Measurements from ENCODE around the gene SERINC2.

SERINC2 gene

DNA sequence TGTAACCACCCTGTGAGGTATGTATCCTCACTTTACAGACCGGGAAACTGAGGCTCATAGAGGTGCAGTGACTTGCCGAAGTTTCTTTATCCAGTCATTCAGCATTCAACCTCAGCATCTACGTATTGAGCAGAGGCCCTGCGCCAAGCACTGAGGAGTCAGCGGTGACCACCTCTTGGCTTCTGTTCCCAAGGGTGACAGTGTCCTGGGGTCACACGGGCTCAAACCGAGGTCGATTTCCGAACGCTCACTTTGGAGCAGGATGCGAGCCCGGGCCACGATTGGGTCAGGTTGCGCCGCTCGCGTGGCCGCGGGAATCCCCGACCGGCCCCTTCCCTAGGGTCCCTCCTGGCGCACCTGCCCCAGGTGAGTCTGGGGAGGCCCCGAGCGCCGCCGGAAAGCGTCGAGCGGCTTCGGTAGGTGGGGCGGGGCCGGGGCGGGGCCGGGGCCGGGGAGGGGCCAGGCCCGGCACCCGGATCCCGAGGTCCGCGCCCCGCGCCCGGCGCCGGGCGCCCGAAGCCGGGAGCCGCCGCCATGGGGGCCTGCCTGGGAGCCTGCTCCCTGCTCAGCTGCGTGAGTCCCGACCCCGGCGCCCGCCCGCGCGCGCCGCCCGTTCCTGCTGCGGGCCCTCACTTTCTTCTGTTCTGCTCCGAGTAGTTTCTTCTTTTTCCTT, at the start of gene SERINC2:
TSS of gene SERINC2 (plus strand) at position 482 of the 673 bp plus-strand sequence. CDS start at position 535, 53 bp downstream.
- peak within 1 kb of the TSS; percentile 86 for H3K4me3 Mint-ChIP-seq
- H3K27ac Mint-ChIP-seq: no peak within 1 kb of the TSS
- H3K4me1 Mint-ChIP-seq (ENCODE audit: low read depth): peaks cover 11% of the 10 kb centered on the region
- H3K36me3 Mint-ChIP-seq (ENCODE audit: low read depth): no peaks in the 10 kb centered on the region
- H3K27me3 Mint-ChIP-seq: peaks cover 64% of the 10 kb centered on the region
- H3K9me3 Mint-ChIP-seq: no peaks in the 10 kb centered on the region

DNA sequence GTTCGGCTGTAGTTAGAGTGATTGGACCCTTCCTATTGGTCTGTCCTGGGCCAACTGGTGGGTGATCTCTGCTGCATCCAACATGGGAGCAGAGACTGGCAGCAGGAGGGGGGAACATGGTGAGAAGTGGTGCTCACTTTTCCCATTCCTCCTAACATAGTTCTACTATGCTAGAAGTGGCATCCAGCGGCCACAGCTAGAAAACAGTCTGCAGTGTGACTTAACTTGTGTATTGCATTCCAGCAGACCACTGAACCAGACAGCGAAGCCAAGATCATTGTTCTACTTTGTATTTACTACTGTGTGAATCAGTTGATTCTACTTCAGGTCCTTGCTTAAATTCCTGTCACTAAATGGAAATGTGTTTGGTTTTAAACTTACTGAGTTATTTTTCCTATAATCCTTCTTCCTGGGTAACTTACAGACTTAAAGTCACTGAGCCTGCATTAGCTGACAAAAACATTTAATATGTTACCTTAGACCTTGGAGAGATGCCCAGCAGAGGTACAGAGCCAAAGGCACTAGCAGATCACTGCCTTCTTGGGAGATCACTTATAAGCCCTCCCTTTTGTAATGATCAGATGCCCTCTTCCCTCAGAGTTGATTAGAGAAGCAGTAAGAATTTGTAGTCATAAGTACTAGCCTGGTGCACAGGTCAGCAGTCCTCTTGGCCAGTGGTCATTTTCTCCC, 48.3 kb upstream of the SERINC2 start:
- H3K4me3 Mint-ChIP-seq: no peak overlapping the region
- no peak overlapping the region for H3K27ac Mint-ChIP-seq
- H3K36me3 Mint-ChIP-seq (ENCODE audit: low read depth): peaks cover 31% of the 10 kb centered on the region
- H3K9me3 Mint-ChIP-seq: no peaks in the 10 kb centered on the region
- no peaks in the 10 kb centered on the region for H3K27me3 Mint-ChIP-seq
- no peaks in the 10 kb centered on the region for H3K4me1 Mint-ChIP-seq (ENCODE audit: low read depth)

DNA sequence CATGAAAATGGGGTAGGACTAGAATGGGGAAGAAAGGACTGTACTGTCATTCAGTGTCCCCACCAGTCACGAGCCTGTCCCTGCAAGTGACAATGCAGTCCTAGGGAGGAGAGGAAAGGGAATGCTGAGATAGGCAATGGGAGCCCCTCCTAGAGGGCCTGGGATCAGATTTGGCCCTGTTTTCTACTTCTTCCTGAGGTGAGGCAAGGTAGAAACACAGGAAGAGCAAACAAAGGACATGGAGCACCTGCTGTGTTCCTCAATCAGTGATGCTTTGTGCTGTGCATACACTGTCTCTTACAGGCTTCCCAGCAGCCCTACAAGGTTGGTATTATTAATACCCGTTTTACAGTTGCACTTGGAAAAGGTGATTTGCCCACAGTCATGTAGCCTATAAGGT, 46.2 kb upstream of the SERINC2 start:
- H3K27ac Mint-ChIP-seq: no peak overlapping the region
- no peaks in the 10 kb centered on the region for H3K27me3 Mint-ChIP-seq

DNA sequence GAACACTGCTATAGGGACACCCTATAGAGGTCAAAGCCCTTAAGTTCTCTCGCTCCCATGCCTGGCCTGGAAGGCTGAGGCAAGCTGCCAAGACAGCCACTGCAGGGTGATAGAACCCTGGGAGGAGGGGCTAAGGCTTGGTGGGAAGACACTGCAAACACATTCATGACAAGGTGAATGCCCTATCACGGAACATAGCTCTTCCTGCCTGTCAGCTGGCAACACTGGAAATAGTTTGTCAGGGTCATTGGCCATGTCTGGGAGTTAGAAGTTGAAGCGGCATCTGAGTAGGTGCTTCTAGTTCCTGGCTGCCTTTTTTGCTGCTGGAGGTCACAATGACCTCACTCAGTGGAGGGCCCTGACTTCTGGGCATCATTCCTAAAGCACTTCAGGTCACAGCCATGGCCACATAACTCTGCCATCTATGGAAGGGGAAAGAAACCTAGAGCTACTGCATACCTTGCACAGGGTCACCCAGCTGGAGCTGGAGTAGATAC, 44.4 kb upstream of the SERINC2 start:
- H3K27me3 Mint-ChIP-seq: peaks cover 7% of the 10 kb centered on the region
- no peak overlapping the region for H3K27ac Mint-ChIP-seq
- no peaks in the 10 kb centered on the region for H3K9me3 Mint-ChIP-seq
- no peak overlapping the region for H3K4me3 Mint-ChIP-seq
- peaks cover 18% of the 10 kb centered on the region for H3K36me3 Mint-ChIP-seq (ENCODE audit: low read depth)
- H3K4me1 Mint-ChIP-seq (ENCODE audit: low read depth): peaks cover 11% of the 10 kb centered on the region

More for the DNA sequence above, 46.2 kb upstream of the SERINC2 start:
- H3K4me1 Mint-ChIP-seq (ENCODE audit: low read depth): no peaks in the 10 kb centered on the region
- no peaks in the 10 kb centered on the region for H3K9me3 Mint-ChIP-seq
- peaks cover 19% of the 10 kb centered on the region for H3K36me3 Mint-ChIP-seq (ENCODE audit: low read depth)
- H3K4me3 Mint-ChIP-seq: no peak overlapping the region

DNA sequence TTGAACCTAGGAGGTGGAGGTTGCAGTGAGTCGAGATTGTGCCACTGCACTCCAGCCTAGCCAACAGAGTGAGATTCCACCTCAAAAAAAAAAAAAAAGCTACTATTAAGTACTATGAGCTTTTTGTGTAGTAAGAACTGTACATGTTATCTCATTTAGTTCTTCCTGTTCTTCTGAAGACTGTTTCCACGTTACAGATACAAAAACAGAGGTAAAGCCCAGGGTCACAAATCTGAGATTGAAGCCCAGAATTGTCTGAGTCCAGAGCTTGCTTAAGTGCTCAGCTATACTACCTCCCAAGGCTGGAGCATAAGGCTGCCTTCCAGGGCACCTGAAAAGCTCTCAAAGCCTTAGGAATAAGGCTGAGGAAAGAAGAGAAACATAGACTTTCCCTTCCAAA, 43.0 kb upstream of the SERINC2 start:
- Mint-ChIP-seq H3K27ac (no peak overlapping the region), H3K27me3 (peaks cover 7% of the 10 kb centered on the region), H3K36me3 (ENCODE audit: low read depth) (peaks cover 7% of the 10 kb centered on the region), H3K9me3 (no peaks in the 10 kb centered on the region), H3K4me3 (no peak overlapping the region), H3K4me1 (ENCODE audit: low read depth) (peaks cover 14% of the 10 kb centered on the region)

DNA sequence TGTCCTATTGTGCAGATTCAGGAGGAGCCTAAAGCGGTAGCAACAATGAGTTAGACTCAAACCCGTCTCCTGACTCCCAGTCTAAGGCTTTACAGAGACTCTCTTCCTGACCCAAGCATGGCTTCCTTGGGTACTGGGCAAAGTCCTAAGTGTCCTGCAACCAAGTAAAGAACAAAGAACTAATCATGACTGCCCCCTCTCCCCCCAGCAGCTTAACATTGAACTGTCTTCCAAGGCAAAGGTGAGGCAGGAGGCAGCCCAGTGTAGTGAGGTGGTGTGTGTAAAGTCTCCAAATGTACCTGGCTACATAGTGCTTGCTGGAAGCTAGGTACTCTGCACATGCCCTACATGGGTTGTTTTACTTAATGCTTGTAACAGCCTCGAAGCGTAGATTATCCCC, 42.4 kb upstream of the SERINC2 start:
- H3K4me3 Mint-ChIP-seq: no peak overlapping the region
- H3K27ac Mint-ChIP-seq: no peak overlapping the region
- peaks cover 14% of the 10 kb centered on the region for H3K4me1 Mint-ChIP-seq (ENCODE audit: low read depth)
- H3K9me3 Mint-ChIP-seq: no peaks in the 10 kb centered on the region
- H3K27me3 Mint-ChIP-seq: peaks cover 7% of the 10 kb centered on the region
- H3K36me3 Mint-ChIP-seq (ENCODE audit: low read depth): peaks cover 3% of the 10 kb centered on the region

DNA sequence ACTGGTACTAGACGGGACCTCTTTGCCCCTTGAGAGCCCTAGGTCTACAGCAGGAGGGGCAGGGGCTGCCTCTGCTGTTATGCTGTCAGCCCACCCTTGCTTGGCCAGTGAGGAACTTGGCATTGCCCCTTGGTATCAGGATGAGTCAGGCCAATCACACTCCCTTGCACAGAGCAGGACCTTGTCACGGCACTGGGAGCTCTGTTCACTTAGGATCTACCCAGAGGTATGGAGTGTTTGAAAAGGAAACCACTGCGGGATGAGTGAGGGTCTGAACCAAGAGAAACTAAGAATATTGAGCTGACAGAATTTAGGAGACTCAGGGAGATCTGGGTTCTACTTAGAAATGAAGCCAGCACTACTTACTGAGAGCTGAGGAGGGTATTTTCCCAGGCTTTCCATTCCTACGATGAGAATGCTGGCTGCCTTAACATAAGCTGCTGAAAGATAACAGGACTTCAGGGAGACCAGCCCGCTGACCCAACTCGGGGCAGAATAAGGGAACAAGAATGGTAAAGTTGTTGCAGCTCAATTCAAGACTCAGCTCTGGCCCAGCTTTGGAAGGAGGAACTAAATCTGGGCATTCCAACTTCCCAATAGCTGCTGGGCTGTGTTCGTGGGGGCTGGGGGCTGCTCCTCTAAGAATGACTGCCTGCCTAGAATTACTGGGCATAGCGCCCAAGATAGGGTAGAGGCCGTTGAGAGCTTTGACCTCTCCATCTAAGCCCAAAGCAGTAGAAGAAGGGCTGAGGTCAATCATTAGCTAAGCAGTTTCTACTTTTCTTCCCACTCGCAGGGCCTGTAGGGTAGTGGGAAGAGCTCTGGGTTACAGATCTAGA, 41.7 kb upstream of the SERINC2 start:
- Mint-ChIP-seq H3K36me3 (ENCODE audit: low read depth) (no peaks in the 10 kb centered on the region), H3K27ac (no peak overlapping the region), H3K4me3 (no peak overlapping the region), H3K9me3 (no peaks in the 10 kb centered on the region), H3K27me3 (peaks cover 7% of the 10 kb centered on the region), H3K4me1 (ENCODE audit: low read depth) (peaks cover 14% of the 10 kb centered on the region)

DNA sequence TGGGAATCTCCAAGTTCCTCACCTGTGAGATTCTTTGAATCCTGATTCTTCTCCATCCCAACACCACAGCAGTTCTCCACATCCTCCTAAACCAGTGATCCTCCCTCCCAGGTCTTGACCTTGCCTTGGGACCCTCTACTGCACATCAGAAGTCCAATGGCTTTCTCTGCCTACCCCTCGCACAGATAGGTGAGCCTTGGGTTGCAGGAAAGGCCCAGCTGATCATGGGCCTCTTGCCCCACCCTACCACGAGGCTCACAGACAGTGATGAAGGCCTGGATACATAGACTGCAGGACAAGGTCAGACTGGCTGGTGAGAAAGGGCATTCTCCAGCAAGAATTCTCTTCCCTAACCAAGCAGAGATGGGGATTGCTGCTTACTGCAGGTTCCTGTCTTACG, 41.0 kb upstream of the SERINC2 start:
- H3K27ac Mint-ChIP-seq: no peak overlapping the region
- peaks cover 7% of the 10 kb centered on the region for H3K27me3 Mint-ChIP-seq
- no peaks in the 10 kb centered on the region for H3K9me3 Mint-ChIP-seq
- no peaks in the 10 kb centered on the region for H3K36me3 Mint-ChIP-seq (ENCODE audit: low read depth)
- H3K4me1 Mint-ChIP-seq (ENCODE audit: low read depth): peaks cover 14% of the 10 kb centered on the region
- no peak overlapping the region for H3K4me3 Mint-ChIP-seq

DNA sequence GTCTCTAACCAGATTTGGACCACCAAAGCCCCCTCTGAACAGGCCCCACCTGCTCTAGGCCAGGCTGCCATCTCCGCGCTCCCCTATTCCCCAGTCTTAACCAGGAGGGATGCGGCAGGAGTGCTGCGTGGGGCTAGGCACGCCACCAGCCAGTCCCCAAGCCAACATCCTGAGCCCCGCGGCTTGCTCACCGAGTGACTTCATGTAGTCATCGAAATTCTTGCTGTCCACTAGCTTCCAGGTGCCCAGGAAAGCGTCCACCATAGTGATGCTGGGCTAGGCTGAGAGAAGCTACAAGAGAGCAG, 40.3 kb upstream of the SERINC2 start:
- no peak overlapping the region for H3K27ac Mint-ChIP-seq
- H3K36me3 Mint-ChIP-seq (ENCODE audit: low read depth): no peaks in the 10 kb centered on the region
- H3K4me1 Mint-ChIP-seq (ENCODE audit: low read depth): peaks cover 14% of the 10 kb centered on the region
- H3K9me3 Mint-ChIP-seq: no peaks in the 10 kb centered on the region
- H3K27me3 Mint-ChIP-seq: peaks cover 7% of the 10 kb centered on the region
- no peak overlapping the region for H3K4me3 Mint-ChIP-seq

DNA sequence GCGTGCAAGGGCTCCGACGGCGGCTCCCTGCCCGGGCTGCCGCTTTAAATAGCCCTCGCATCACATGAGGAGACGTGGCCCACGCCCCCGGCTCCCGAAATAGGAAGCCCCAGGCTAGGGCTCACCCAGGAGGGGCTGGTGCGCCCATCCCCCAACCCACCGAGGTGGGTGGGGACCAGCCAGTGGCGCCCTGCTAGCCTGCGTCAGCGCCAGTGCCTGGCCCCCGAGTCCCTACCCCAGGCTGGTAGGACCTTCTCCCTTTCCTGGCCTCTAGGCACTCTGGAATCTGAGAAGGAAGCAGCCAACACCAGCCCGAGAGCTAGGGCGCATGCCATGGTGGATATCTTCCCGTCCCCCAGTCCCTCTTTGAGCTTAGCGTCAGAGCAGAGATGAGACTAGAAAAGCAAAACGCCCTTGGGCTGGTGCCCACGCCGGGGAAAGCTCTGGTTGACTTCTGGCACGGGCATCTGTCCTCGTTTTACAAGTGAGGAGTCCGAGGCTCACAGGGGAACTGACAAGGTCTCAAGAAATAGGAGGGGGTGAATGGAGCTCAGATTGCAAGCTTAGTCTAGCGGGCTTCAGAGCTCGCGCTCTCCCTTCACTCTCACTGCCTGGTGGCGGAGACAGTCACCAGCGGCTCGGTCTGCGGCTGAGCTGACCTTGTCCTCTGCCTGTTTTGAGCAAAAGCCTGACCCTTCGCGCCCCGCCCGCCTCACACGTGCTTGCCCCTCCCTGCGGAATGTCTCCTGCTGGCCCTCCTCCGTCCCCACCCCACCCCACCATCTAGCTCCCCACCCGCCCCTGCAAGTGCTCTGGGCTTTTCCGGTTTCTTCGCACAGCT, 39.7 kb upstream of the SERINC2 start, which contains the start of gene FABP3:
TSS of gene FABP3 (minus strand) at position 21 of the 841 bp plus-strand sequence. CDS start 62 bp downstream, outside the sequence.
- Mint-ChIP-seq H3K4me1 (ENCODE audit: low read depth) (peaks cover 14% of the 10 kb centered on the region), H3K9me3 (no peaks in the 10 kb centered on the region), H3K36me3 (ENCODE audit: low read depth) (no peaks in the 10 kb centered on the region), H3K27ac (peak within 1 kb of the TSS; percentile 38), H3K4me3 (peak within 1 kb of the TSS; percentile 76), H3K27me3 (peaks cover 7% of the 10 kb centered on the region)

DNA sequence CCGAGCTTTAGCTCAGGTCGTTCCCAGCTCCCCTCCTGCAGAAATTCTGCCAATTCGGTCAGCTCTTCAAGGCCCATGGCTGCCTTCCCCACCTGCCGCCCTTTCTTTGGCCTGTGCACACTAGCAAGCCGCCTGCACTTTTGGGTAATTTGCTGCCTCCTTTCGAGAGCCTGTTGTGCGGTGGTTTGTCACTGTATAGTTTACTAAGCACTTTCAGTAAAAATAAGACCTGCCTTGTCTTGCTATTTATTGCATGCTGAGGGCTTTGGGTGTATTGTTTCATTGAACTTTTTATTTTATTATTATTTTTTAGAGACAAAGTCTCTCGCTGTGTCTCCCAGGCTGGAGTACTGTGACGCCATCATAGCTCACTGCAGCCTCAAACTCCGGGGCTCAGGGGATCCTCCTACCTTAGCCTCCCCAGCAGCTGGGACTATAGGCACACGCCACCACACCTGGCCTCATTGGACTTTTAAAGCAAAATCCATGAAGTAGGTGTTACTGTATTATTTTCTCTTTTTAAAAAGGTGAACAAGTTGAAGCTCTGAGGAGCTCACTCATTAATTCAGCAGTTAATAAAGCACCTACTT, 39.0 kb upstream of the SERINC2 start:
- peaks cover 14% of the 10 kb centered on the region for H3K4me1 Mint-ChIP-seq (ENCODE audit: low read depth)
- H3K36me3 Mint-ChIP-seq (ENCODE audit: low read depth): no peaks in the 10 kb centered on the region
- H3K27me3 Mint-ChIP-seq: peaks cover 10% of the 10 kb centered on the region
- H3K4me3 Mint-ChIP-seq: peak overlapping the region; percentile 76
- no peaks in the 10 kb centered on the region for H3K9me3 Mint-ChIP-seq
- peak overlapping the region; percentile 38 for H3K27ac Mint-ChIP-seq

DNA sequence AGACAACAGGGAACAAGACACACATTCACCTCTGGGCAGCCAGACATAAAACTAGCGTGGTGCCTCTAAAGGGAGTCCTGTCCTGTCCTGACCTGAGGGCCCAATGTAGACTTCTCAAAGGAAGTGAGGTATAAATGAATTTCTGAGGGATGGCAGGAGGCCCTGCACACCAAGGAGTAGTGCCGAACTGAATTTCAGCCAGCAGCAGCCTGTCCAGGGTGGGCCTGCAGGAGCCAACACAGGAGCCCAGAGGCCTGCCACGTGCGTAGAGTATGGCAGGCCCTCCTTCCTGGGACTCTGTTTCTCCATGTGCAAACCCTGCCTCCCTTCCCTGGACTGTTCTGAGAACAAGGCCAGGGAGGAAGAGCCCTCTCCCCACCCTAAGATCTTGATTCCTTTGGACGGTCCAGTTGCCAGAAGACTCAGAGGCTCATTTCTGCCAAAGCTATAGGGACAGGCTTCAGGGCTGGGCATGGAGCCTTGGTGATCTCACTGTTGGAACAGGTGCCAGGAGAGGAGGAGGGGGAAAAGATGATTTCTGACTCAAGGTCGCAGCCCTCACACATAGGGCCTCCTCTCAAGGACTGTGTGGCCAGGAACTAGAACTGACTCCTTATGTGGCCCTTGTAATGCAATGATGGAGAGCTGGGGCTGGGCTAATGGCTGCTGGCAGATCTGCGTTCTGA, 38.4 kb upstream of the SERINC2 start:
- H3K9me3 Mint-ChIP-seq: no peaks in the 10 kb centered on the region

DNA sequence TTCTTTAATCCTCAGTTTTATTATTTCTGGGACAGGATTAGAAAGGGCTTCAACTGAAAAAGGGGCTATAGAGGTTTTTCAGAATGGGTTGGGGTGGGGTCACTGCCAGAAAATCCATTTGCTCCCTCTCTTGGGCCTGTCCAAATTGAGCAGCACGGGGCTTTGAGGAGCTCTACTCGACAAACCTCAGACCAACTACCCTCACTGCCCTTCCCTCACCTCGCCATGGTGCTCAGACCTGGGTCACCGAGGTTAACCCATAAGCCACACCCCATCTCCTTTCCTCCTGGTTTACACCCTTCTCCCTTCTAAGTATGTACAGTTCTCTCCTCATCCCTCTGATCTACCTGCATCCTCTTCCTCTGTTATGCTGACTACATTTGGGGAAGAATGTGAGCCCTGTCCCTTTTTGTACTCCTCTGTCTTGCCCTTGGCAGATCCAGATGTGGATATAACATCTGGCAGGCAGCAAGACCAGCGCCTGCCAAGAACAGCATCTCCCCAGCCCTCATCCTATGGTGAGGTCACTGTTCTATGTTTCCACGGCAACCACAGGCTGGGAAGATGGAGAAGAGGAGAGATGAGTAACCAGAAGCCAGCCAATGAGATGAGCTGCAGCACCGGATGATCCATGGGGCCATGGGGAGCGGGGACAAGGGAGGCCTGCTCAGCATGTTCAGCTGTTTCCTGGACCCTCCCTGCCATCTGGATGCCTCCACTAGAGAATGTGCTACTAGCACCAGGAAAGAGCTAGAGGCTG, 36.5 kb upstream of the SERINC2 start:
- H3K27me3 Mint-ChIP-seq: peaks cover 10% of the 10 kb centered on the region
- no peaks in the 10 kb centered on the region for H3K36me3 Mint-ChIP-seq (ENCODE audit: low read depth)
- peak overlapping the region; percentile 14 for H3K27ac Mint-ChIP-seq
- H3K4me1 Mint-ChIP-seq (ENCODE audit: low read depth): peaks cover 14% of the 10 kb centered on the region
- H3K4me3 Mint-ChIP-seq: no peak overlapping the region
- no peaks in the 10 kb centered on the region for H3K9me3 Mint-ChIP-seq

More for the DNA sequence above, 38.4 kb upstream of the SERINC2 start:
- Mint-ChIP-seq H3K4me1 (ENCODE audit: low read depth) (peaks cover 14% of the 10 kb centered on the region), H3K27me3 (peaks cover 10% of the 10 kb centered on the region), H3K4me3 (no peak overlapping the region), H3K27ac (no peak overlapping the region), H3K36me3 (ENCODE audit: low read depth) (no peaks in the 10 kb centered on the region)
